Pancreas (tissue), 10 donors: ENCODE measurements around the gene CTSA. TPM values are rescaled to one million over a fixed set of nuclear protein-coding genes. Genes with fewer than 3 reads are reported as not detected.

Experiments
- ATAC-seq, 4 donors: fragments of 200-7000 bp; cut with Tn5 transposase; one replicate each; pipeline versions ENCODE4 v1.8.0 to v1.9.1; 2020; ENCODE audit warnings: mild to moderate bottlenecking in 4 of 4, moderate library complexity in 4 of 4
- DNase-seq, 6 donors: peaks; one replicate each; pipeline ENCODE4 v3.0.0-alpha.2; 2020
- FAIRE-seq: peaks from 2 replicates; lab custom pipeline; 2012; peaks lifted over from hg19 to GRCh38; lab: Jason Lieb, UNC
- H3K27ac ChIP-seq, 4 donors: fragments of 200-600 bp; sonication (generic); 1 replicate in 3 of 4; 2 replicates in 1 of 4; pipeline versions ENCODE4 v1.5.0 to v1.8.0; 2020
- H3K27me3 ChIP-seq, 4 donors: fragments of 200-600 bp; one replicate each; pipeline ENCODE4 v1.8.0; 2021
- H3K36me3 ChIP-seq, 3 donors: fragments of 200-600 bp; sonication (generic) in 1 of 3; one replicate each; pipeline versions ENCODE4 v1.5.0 to v1.8.0; 2020 to 2021
- H3K4me1 ChIP-seq, 3 donors: fragments of 200-600 bp; one replicate each; pipeline ENCODE4 v1.8.0; 2021
- H3K4me3 ChIP-seq, 4 donors: fragments of 200-600 bp; sonication (generic) in 2 of 4; one replicate each; pipeline versions ENCODE4 v1.5.0 to v1.8.0; 2020 to 2021
- H3K9me3 ChIP-seq, 4 donors: fragments of 200-600 bp; one replicate each; pipeline ENCODE4 v1.8.0; 2021
- WGBS, 2 donors: extraction: QIAGEN DNeasy Blood & Tissue Kit; methylation state at CpG; one replicate each; pipeline ENCODE4 v1.1.7; 2013; 5-methylcytosine and 5-hydroxymethylcytosine counted together
- intact Hi-C, 3 donors: fragments of 100-400 bp; cut with DNase I; formaldehyde crosslinking; loops; one replicate each; pipeline versions ENCODE4 v1.11.1 to v1.14.2; 2022
- polyA plus RNA-seq, 2 donors: library from polyadenylated mRNA; stranded (reverse); fragments of 200-250 nt; gene quantifications; one replicate each; pipeline ENCODE4 v1.2.3, GENCODE V29; 2013
- total RNA-seq, 6 donors: library from RNA; stranded (reverse); fragmentation: NEBNext Ultra II Directional in 4 of 6; extraction: Animal tissue kit (Norgen Biotek cat#: 25700) in 4 of 6; gene quantifications; one replicate each; pipeline versions ENCODE4 v1.2.1 to v1.2.4, GENCODE V29; 2021 to 2023
- TF ChIP-seq, protein P1 (sequence below), 4 donors: fragments of 200-600 bp; sonication (generic) in 3 of 4; IDR thresholded peaks; one replicate each; pipeline versions ENCODE4 v1.5.0 to v1.8.0; 2021; ENCODE audit warnings: antibody characterized with exemption in 4 of 4
- donor health status: healthy with polysubstance abuse.
- donor health status: DM: no; HTN: no; CAD: no; lungs with moderate emphysema.
- donor health status: DM: no; HTN: no; CAD: no.
- donor health status: control.
- donor health status: control.
- donor health status: Bipolar disorder and iron deficiency.
- donor health status: DM: yes; HTN: yes; CAD: no.
- donor health status: DM: no; HTN: no; CAD: no.
- donor health status: DM: no; HTN: no; CAD: no.
- donor health status: DM: yes; HTN: yes; CAD: no.

The CTSA gene
- total and polyA plus RNA-seq, 8 donors = 27.6 to 103 (median 55.9) TPM

DNA sequence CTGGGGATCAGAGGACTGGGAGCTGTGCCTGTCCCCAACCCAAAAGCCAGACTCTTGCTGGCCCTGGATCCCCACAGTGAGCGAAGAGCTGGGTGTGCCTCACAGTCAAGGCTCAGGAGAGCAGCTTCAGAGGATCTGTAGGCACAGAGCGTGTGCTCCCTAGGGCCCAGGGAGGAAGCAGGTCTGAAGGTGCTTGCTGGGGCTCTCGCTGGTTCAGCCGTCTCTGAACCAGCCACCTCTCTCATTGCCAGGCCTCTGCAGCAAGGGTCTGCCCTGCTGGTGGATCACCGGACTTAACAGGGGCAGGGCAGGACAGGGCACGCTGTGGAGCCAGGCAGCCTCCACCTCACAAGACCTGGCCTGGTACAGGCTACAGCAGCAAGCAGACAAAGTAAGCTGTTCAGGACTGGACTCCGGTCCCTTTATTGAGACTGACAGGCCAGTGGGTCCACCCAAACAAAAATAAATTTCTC lies 57.2 kb downstream of the CTSA start:
- TF ChIP-seq, protein P1, sequence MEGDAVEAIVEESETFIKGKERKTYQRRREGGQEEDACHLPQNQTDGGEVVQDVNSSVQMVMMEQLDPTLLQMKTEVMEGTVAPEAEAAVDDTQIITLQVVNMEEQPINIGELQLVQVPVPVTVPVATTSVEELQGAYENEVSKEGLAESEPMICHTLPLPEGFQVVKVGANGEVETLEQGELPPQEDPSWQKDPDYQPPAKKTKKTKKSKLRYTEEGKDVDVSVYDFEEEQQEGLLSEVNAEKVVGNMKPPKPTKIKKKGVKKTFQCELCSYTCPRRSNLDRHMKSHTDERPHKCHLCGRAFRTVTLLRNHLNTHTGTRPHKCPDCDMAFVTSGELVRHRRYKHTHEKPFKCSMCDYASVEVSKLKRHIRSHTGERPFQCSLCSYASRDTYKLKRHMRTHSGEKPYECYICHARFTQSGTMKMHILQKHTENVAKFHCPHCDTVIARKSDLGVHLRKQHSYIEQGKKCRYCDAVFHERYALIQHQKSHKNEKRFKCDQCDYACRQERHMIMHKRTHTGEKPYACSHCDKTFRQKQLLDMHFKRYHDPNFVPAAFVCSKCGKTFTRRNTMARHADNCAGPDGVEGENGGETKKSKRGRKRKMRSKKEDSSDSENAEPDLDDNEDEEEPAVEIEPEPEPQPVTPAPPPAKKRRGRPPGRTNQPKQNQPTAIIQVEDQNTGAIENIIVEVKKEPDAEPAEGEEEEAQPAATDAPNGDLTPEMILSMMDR (IDR thresholded peaks at IDR 0.05) = no peak
- 92 to 95% methylated on average over 7 of the region's 7 CpGs for WGBS, 2 donors
- Histone ChIP-seq H3K4me1 (peaks cover 18 to 32% (median 26%) of the 10 kb centered on the region in 3 donors), H3K27me3 (no peaks in the 10 kb centered on the region), H3K36me3 (peaks cover 0 to 53% (median 26%) of the 10 kb centered on the region in 3 donors), H3K9me3 (no peaks in the 10 kb centered on the region), H3K4me3 (no peak overlapping the region), H3K27ac (no peak overlapping the region)
- no peak for FAIRE-seq
- no peak for ATAC-seq
- intact Hi-C loops = no loop called here
- no peak for DNase-seq

Other genes starting within 250 kb of the CTSA start
- not detected for gene WFDC11, start 221.1 kb upstream of the CTSA start, total RNA-seq
- not detected for gene WFDC11, start 221.1 kb upstream of the CTSA start, polyA plus RNA-seq
- not detected for gene WFDC13, start 189.3 kb upstream of the CTSA start, total RNA-seq
- gene WFDC13, start 189.3 kb upstream of the CTSA start, polyA plus RNA-seq = not detected
- not detected for gene WFDC10B, start 186.3 kb upstream of the CTSA start, total RNA-seq
- gene WFDC10B, start 186.3 kb upstream of the CTSA start, polyA plus RNA-seq = not detected
- not detected for gene SPINT4, start 169.0 kb upstream of the CTSA start, total RNA-seq
- not detected for gene SPINT4, start 169.0 kb upstream of the CTSA start, polyA plus RNA-seq
- gene WFDC3, start 99.5 kb upstream of the CTSA start, total RNA-seq = under 1 TPM in 4 of 6 donors, not detected in 2; 0.35 to 0.81 (median 0.48) TPM
- 1 to 10 TPM in 1 of 2 donors, under 1 TPM in 1; 0.95 to 1.8 TPM for gene WFDC3, start 99.5 kb upstream of the CTSA start, polyA plus RNA-seq
- gene DNTTIP1, start 99.4 kb upstream of the CTSA start, total RNA-seq = 10 to 100 TPM in 3 of 6 donors, 1 to 10 TPM in 3; 7.4 to 15.3 (median 8.9) TPM
- gene DNTTIP1, start 99.4 kb upstream of the CTSA start, polyA plus RNA-seq = 10 to 100 TPM; 15.5 to 22.0 TPM
- gene UBE2C, start 78.7 kb upstream of the CTSA start, total RNA-seq = 1 to 10 TPM in 2 of 6 donors, under 1 TPM in 2, not detected in 2; 0.38 to 1.9 (median 1.4) TPM
- gene UBE2C, start 78.7 kb upstream of the CTSA start, polyA plus RNA-seq = under 1 TPM; 0.31 to 0.61 TPM
- not detected for gene TNNC2, start 64.0 kb upstream of the CTSA start, total RNA-seq
- 1 to 10 TPM; 1.2 to 4.0 TPM for gene TNNC2, start 64.0 kb upstream of the CTSA start, polyA plus RNA-seq
- 1 to 10 TPM; 4.6 to 8.9 (median 5.9) TPM for gene SNX21, start 57.5 kb upstream of the CTSA start, total RNA-seq
- 10 to 100 TPM; 11.3 to 22.6 TPM for gene SNX21, start 57.5 kb upstream of the CTSA start, polyA plus RNA-seq
- gene ACOT8, start 33.9 kb upstream of the CTSA start, total RNA-seq = 10 to 100 TPM in 2 of 6 donors, 1 to 10 TPM in 4; 7.0 to 14.0 (median 9.7) TPM
- gene ACOT8, start 33.9 kb upstream of the CTSA start, polyA plus RNA-seq = 10 to 100 TPM; 17.9 to 21.2 TPM
- gene ZSWIM3, start 33.7 kb upstream of the CTSA start, total RNA-seq = 1 to 10 TPM in 4 of 6 donors, under 1 TPM in 2; 0.46 to 2.2 (median 1.1) TPM
- gene ZSWIM3, start 33.7 kb upstream of the CTSA start, polyA plus RNA-seq = 1 to 10 TPM; 1.4 to 1.9 TPM
- gene ZSWIM1, start 10.1 kb upstream of the CTSA start, total RNA-seq = 1 to 10 TPM; 2.9 to 6.0 (median 4.0) TPM
- gene ZSWIM1, start 10.1 kb upstream of the CTSA start, polyA plus RNA-seq = 1 to 10 TPM; 2.4 to 3.1 TPM
- 1 to 10 TPM in 1 of 6 donors, under 1 TPM in 5; 0.55 to 1.3 (median 0.84) TPM for gene SPATA25, start 3.7 kb upstream of the CTSA start, total RNA-seq
- 1 to 10 TPM; 1.2 to 1.7 TPM for gene SPATA25, start 3.7 kb upstream of the CTSA start, polyA plus RNA-seq
- 1 to 10 TPM; 1.6 to 3.8 (median 2.2) TPM for gene NEURL2, start 127 bp upstream of the CTSA start, total RNA-seq
- gene NEURL2, start 127 bp upstream of the CTSA start, polyA plus RNA-seq = 1 to 10 TPM; 4.7 to 5.3 TPM
- gene PLTP, start 20.8 kb downstream of the CTSA start, total RNA-seq = 100 to 1,000 TPM in 2 of 6 donors, 10 to 100 TPM in 4; 70.4 to 158 (median 95.1) TPM
- gene PLTP, start 20.8 kb downstream of the CTSA start, polyA plus RNA-seq = 10 to 100 TPM; 35.5 to 56.8 TPM
- gene PCIF1, start 43.3 kb downstream of the CTSA start, total RNA-seq = 10 to 100 TPM; 13.3 to 19.2 (median 17.7) TPM
- 10 to 100 TPM; 22.9 to 34.9 TPM for gene PCIF1, start 43.3 kb downstream of the CTSA start, polyA plus RNA-seq
- gene ZNF335, start 80.9 kb downstream of the CTSA start, total RNA-seq = 10 to 100 TPM in 2 of 6 donors, 1 to 10 TPM in 4; 7.4 to 11.0 (median 7.5) TPM
- gene ZNF335, start 80.9 kb downstream of the CTSA start, polyA plus RNA-seq = 10 to 100 TPM; 24.4 to 27.4 TPM
- 1 to 10 TPM in 1 of 6 donors, under 1 TPM in 4, not detected in 1; 0.19 to 1.3 (median 0.29) TPM for gene MMP9, start 117.6 kb downstream of the CTSA start, total RNA-seq
- gene MMP9, start 117.6 kb downstream of the CTSA start, polyA plus RNA-seq = under 1 TPM; 0.19 to 0.21 TPM
- gene SLC12A5, start 137.9 kb downstream of the CTSA start, total RNA-seq = 1 to 10 TPM in 4 of 6 donors, under 1 TPM in 2; 0.35 to 2.2 (median 1.3) TPM
- 10 to 100 TPM; 12.9 to 21.5 TPM for gene SLC12A5, start 137.9 kb downstream of the CTSA start, polyA plus RNA-seq
- 10 to 100 TPM in 4 of 6 donors, 1 to 10 TPM in 2; 8.4 to 17.3 (median 12.0) TPM for gene NCOA5, start 198.6 kb downstream of the CTSA start, total RNA-seq
- gene NCOA5, start 198.6 kb downstream of the CTSA start, polyA plus RNA-seq = 10 to 100 TPM; 10.9 to 19.6 TPM
- 10 to 100 TPM in 2 of 6 donors, 1 to 10 TPM in 4; 8.4 to 17.3 (median 9.5) TPM for gene CD40, start 227.0 kb downstream of the CTSA start, total RNA-seq
- gene CD40, start 227.0 kb downstream of the CTSA start, polyA plus RNA-seq = 10 to 100 TPM in 1 of 2 donors, 1 to 10 TPM in 1; 10.0 to 20.8 TPM